NCI-H1417 treated with DMSO at 0.1 percent for 48 hours (cell line): ENCODE results near the gene CCPG1.

Source experiments
- DNase-seq: peaks from one replicate; lab custom pipeline; 2025; lab: John Stamatoyannopoulos, UW

CCPG1 gene

DNA sequence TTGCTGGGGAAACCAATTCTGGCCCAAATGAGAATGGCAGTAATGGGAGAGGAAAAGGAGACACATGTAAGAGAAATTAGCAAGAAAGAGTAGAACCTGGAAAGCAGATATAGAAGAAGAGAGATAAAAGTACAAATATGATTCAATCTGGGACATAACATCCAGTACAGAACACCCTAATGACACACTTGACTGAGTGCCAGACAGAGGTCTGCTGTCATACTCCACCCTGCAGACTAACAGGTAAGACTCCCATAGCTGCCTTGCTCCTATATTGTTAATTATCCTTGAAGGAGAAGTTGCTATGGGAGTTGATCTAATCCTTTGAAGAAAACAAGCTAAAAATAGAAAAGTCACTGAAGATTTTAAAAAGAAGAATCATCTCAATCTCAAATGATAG is 21.1 kb downstream of the CCPG1 start:
- no peak for DNase-seq

GRCh38 chr15:55383687-55384086 is 24.5 kb downstream of the CCPG1 start:
- no peak for DNase-seq

DNA sequence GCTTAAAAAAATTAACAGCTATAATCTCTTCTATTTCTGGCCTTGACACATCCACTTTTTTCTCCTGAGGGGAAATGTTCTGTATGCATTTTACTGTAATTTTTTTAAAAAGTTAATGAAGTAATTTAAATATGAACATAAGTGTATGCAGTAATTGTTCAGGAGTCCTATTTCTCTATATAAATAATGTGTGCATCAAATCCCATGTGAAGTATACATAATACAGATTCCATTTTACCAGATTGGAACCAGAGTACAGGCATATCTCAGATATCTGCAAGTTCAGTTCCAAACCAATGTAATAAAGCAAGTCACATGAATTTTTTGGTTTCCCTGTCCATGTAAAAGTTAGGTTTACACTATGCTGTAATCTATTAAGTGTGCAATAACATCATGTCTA is 26.6 kb downstream of the CCPG1 start:
- DNase-seq: no peak

DNA sequence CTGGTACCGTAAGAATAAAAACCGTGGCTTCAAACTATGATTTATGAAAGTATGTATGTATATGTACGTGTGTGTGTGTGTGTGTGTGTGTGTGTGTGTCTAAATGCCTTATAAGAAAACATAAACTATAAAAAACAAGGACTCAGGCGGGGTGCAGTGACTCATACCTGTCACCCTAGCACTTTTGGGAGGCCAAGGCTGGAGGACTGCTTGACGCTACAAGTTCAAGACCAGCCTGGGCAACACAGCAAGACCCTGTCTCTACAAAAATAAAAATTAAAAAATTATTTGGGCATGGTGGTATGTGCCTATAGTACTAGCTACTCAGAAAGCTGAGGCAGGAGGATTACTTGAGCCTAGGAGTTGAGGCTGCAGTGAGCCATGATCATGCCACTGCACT is 29.1 kb downstream of the CCPG1 start:
- no peak for DNase-seq

DNA sequence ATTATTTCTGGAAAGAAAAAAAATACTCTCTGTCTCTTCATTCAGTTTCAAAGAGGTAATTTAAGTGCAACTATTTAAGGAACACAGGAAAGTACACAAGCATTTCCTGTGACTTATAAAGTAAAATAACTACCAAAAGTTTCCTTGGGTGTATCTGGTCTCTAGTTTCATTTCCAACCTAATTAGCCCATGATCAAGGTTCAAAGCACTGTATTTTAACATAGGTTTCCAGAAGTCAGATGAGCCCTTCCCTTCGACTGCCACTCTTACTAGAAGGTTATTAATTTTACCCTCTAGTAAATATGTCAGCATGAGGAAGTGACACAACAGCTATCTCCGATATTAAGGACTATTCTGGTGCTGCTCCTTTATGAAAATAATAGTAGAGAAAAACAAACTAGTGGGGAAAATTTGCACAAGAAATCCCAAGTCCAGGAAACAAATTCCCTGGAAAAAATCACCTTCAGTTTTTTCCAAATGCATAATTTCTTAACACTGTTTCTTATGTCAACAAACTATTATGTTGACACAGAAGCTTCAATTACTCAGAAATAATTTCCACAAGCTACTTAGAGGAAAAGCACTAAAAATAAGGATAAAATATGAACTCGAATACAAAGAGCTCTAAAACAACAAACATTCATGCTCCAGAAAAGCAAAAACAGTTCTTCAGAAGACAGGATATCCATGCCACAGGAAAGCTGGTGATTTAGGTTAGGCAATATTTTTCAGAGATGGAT is 35.3 kb downstream of the CCPG1 start:
- no peak for DNase-seq

DNA sequence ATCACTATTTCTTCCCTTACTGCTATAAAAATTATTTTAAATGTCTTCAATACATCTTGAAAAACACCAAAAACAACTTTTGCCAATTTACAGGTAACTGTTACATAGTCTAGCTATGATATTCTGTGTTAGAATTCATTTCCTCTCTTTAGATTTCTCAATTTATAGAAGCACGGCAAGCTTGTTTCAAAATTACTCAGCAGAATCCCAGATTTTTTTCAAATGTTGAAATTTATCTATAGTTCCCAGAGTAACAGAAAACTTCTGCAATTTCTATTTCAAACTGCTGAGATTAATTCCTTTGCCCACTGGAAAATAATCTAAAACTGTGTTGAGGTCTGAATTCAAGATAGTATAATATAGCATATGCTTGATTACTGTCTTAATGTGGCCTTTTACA is 41.2 kb downstream of the CCPG1 start:
- no peak for DNase-seq

DNA sequence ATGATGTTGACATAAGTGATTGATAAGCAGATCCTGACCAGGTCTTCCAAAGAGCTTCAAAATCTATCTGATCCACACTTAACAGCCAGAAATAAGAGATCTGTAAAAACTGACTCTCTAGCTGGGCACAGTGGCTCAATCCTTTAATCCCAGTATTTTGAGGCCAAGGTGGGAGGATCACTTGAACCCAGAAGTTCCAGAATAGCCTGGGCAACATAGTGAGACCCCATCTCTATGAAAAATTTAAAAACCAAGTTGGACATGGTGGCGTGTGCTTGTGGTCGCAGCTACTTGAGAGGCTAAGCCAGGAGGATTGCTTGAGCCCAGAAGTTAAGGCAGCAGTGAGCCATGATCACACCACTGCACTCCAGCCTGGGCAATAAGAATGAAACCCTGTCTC is 45.5 kb downstream of the CCPG1 start:
- no peak for DNase-seq

- no peak for DNase-seq
These were observed 47.1 kb downstream of the CCPG1 start for GRCh38 chr15:55361048-55361447.

GRCh38 chr15:55360256-55360655 is 47.9 kb downstream of the CCPG1 start:
- DNase-seq: no peak

DNA sequence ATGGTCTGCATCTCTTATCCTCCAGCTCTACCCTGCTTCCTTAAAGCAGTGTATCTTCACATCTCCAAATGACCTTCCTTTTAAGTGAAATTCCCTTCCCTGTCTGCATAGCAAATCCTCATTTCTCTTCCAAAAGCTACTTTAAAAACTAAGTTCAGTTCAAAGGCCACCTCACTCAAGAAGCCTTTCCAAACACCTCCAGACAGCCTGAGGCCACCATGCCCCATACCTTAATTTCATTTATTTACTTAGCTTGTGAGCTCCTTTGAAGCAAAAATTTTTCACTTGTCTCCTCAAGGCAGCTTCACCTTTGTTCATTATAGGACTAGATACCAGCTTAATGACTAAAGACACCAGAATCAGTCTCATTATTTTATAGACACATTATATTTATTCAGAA is 49.7 kb downstream of the CCPG1 start:
- DNase-seq: no peak

GRCh38 chr15:55357774-55358173 is 50.4 kb downstream of the CCPG1 start:
- DNase-seq: no peak

DNA sequence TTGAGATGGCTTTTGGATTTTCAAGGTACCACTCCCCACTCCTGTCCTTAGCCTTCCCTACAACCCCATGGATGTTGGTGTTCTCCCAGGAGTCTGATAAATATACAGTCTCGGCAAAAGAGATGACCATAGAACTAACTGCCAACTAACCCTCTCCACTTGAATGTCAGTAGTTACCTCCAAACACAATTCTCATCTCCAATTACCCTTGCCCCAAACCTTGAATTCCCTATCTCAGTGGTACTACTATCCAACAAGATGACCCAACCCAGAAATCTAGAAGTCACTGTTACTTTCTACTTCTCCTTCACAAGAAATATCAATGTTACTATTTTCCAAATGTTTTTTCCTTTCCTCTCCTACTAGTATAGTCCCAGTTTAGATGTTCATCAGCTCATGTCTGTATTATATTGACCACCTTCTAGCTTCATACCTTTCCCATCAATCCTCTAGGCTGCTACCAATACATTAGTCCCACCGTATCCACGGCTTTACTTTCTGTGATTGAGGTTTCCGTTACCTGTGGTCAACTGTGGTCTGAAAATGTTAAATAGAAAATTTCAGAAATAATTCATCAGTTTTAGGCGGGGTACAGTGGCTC is 51.1 kb downstream of the CCPG1 start:
- no peak for DNase-seq

GRCh38 chr15:55353025-55353424 is 55.1 kb downstream of the CCPG1 start:
- DNase-seq: no peak

DNA sequence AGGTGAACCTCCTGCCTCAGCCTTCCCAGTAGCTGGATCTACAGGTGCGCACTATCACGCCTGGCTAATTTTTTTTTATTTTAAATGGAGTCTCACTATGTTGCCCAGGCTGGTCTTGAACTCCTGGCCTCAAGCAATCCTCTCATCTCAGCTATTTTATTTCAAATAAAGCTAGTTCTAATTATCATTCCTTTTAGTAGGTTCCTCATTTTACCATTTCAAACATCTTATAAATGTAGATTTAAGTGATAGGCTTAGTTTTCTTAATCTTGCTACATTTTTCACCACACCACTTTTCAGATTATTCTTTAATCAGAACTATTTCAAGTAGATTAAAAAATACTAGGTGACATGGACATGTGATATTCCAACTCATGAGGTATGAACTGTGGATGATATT is 58.9 kb downstream of the CCPG1 start:
- no peak for DNase-seq

DNA sequence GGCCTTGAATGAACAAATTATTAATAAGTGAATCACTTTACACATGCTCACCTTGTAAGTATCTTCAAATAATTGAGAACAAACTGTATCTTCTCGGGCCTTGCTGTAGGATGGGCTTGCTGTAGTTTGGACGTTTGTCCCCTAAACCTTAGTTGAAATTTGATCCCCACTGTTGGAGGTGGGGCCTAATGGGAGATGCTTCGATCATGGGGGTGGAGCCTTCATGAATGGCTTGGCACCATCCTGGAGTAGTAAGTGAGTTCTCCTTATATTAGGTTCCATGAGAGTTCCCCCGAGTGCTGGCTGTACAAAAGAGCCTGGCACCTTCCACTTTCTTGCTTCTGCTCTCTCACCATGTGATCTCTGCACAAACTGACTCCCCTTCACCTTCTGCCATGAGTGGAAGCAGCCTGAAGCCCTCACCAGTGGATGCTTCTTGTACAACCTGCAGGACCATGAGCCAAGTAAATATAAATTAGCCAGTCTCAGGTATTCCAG is 59.8 kb downstream of the CCPG1 start:
- DNase-seq: no peak

DNA sequence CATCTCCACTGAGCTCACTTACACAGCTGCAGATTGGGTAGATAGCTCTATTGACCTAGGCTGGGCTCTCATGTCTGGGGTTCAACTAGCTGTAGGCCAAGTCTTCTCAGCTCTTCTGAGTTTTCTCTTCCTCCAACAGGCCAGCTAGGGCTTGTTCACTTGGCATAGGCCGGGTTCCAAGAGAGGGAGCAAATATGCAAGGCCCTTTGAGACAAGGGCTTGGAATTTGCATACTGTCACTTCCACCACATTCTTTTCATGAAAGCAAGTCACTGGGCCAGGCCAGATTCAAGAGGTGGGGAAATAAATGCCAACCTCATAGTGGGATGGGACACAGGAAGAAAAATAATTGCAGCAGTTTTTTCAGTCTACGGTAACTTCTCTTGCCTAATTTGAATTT is 64.0 kb downstream of the CCPG1 start:
- no peak for DNase-seq

DNA sequence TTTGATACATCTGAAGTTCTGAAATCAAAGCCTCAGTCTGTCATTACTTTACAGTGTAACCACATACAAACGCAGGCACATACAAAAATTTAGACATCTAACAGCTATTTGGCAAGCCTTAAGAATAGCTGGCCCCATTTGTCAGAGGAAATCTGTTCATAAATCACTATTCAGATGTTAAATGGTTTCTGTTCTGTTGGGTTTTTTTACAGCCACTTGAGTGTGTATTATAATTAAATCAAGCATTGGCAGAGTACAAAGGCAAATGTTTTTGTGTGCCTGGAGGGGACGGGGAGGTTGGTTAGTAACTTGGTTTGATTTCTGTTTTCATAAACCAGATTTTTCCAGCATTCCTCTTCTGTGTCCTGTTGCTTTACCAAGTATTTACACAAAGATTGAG is 65.0 kb downstream of the CCPG1 start:
- DNase-seq: peak; percentile 12

- DNase-seq: no peak
These were observed 71.0 kb downstream of the CCPG1 start for GRCh38 chr15:55337160-55337559.

GRCh38 chr15:55334997-55335396 is 73.2 kb downstream of the CCPG1 start:
- no peak for DNase-seq

GRCh38 chr15:55334371-55334770 is 73.8 kb downstream of the CCPG1 start:
- DNase-seq: no peak

DNA sequence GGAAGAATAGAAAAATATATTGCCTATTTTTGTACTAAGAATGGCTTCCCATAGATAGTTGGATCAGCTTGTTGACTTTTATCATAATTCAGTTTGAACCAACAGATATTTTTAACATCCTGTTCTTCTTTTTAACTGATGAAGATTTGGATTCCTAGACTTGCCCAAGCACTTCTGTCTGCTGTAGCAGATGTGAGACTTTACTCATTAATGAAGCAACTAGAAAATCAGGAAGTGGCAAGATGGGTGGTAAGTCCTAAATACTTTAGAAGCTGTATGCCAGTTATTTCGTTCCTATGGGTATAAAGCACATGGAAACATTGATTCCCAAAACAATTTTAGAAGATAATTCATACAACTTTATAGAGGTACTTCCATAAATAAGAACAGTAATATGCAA is 80.8 kb downstream of the CCPG1 start:
- no peak for DNase-seq

DNA sequence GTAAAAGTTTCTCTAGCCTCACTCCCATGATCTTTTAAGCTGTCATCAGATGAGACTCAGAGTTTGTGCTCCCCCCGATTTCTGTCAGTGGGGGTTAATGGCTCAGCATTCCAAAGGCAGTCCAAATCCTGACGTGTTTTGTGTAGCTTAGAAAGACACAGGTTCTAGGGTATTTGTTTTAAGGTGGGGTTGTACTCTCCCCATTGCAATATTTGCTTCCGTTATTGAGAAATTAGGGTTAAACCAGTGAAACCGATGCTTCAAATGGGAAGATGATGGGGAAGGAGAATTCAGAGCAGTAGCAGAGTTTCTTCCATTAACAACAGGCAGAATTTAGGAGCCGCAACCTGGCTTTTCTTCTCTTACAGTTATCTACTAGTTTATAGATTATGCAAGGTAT is 85.7 kb downstream of the CCPG1 start:
- no peak for DNase-seq

DNA sequence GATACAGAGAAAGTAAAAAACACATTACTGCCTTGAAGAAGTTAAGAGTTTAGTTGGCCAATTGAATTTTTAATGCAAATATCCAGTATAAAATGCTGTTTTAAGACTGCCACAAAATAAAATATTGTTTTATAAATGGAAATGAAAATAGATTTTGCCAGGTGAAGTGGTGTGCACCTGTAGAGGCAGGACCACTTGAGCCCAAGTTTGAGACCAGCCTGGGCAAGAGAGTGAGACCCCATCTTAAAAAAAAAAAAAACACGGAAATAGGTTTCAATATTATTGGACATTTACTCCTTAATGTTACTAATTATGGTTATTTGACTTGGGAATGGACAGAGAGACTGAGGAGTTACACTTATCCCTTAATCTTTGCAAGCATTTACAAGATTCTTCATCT is 87.2 kb downstream of the CCPG1 start:
- DNase-seq: no peak

DNA sequence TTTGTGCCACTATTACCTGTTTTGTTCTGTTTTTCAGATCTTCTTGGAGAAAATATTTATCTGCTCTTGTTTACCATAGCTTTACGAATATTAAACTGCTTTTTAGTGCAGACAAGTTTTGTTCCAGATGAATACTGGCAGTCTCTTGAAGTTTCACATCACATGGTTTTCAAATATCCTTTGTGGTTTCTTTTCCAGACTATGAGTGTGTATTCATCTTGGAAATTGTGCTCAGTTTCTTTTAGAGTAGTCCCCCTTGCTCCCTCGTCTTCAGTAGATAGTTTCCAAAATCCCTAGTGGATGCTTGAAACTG is 88.0 kb downstream of the CCPG1 start:
- no peak for DNase-seq
